Mucosa of descending colon (tissue), 3 donors: ENCODE data around the gene CELF2. TPM values are rescaled to one million over a fixed set of nuclear protein-coding genes. Genes with fewer than 3 reads are reported as not detected.

Experiments
- ATAC-seq: fragments of 200-7000 bp; cut with Tn5 transposase; one replicate; pipeline ENCODE4 v1.9.1; 2020; ENCODE audit warnings: mild to moderate bottlenecking, moderate library complexity
- DNase-seq, 3 donors: peaks; one replicate each; pipeline ENCODE4 v3.0.0-alpha.2; 2020
- H3K36me3 ChIP-seq: fragments of 200-600 bp; one replicate; pipeline ENCODE4 v1.8.0; 2021; ENCODE audit warnings: low read depth, mild to moderate bottlenecking
- H3K4me1 ChIP-seq: fragments of 200-600 bp; one replicate; pipeline ENCODE4 v1.8.0; 2021; ENCODE audit warnings: low read depth, mild to moderate bottlenecking
- H3K4me3 ChIP-seq: fragments of 200-600 bp; one replicate; pipeline ENCODE4 v1.8.0; 2021; ENCODE audit warnings: mild to moderate bottlenecking
- H3K9me3 ChIP-seq: fragments of 200-600 bp; one replicate; pipeline ENCODE4 v1.8.0; 2021; ENCODE audit warnings: mild to moderate bottlenecking
- CTCF ChIP-seq: fragments of 200-600 bp; IDR thresholded peaks from one replicate; pipeline ENCODE4 v1.8.0; 2022; ENCODE audit warnings: antibody characterized with exemption, mild to moderate bottlenecking
- intact Hi-C, 2 donors: fragments of 100-400 bp; cut with DNase I in 1 of 2; cut with micrococcal nuclease in 1 of 2; formaldehyde crosslinking; loops; one replicate each; pipeline versions ENCODE4 v1.11.0 to v1.11.1; 2022; cut with DNase I, micrococcal nuclease
- total RNA-seq, 3 donors: library from RNA; stranded (reverse); fragmentation: NEBNext Ultra II Directional in 2 of 3; extraction: Animal tissue kit (Norgen Biotek cat#: 25700) in 2 of 3; gene quantifications; one replicate each; pipeline versions ENCODE4 v1.2.1 to v1.2.4, GENCODE V29; 2021 to 2023
- donor health status: DM: no; HTN: no; CAD: no; lungs with moderate emphysema.
- donor health status: DM: no; HTN: no; CAD: no.
- donor health status: DM: no; HTN: yes; CAD: no.

The CELF2 gene
- total RNA-seq, 3 donors from 2014 or later: 31.4 to 56.5 (median 36.1) TPM

- ATAC-seq: no peak
- Histone ChIP-seq H3K4me1 (no peaks in the 10 kb centered on the region), H3K36me3 (no peaks in the 10 kb centered on the region), H3K9me3 (no peaks in the 10 kb centered on the region), H3K4me3 (no peak overlapping the region)
- no peak for DNase-seq
- intact Hi-C loops: no loop called here
- no peak for TF ChIP-seq CTCF
Measured at GRCh38 chr10:11280187-11280932, 262.7 kb downstream of the CELF2 start.

- Histone ChIP-seq H3K9me3 (no peaks in the 10 kb centered on the region), H3K4me3 (no peak overlapping the region), H3K36me3 (no peaks in the 10 kb centered on the region), H3K4me1 (no peaks in the 10 kb centered on the region)
- intact Hi-C loops: no loop called here
- TF ChIP-seq CTCF: no peak
- ATAC-seq: peak; percentile 32
- DNase-seq: no peak
Measured at GRCh38 chr10:11282156-11282555, 264.5 kb downstream of the CELF2 start.

- Histone ChIP-seq H3K36me3 (no peaks in the 10 kb centered on the region), H3K4me3 (no peak overlapping the region), H3K4me1 (no peaks in the 10 kb centered on the region), H3K9me3 (no peaks in the 10 kb centered on the region)
- intact Hi-C loops: no loop called here
- no peak for DNase-seq
- no peak for TF ChIP-seq CTCF
- no peak for ATAC-seq
Measured at GRCh38 chr10:11282661-11283060, 265.0 kb downstream of the CELF2 start.

GRCh38 chr10:11284291-11285085, 266.8 kb downstream of the CELF2 start:
- intact Hi-C loops: no loop called here
- H3K4me1 ChIP-seq: no peaks in the 10 kb centered on the region
- H3K36me3 ChIP-seq: no peaks in the 10 kb centered on the region
- H3K9me3 ChIP-seq: no peaks in the 10 kb centered on the region
- no peak overlapping the region for H3K4me3 ChIP-seq
- TF ChIP-seq CTCF: no peak
- ATAC-seq: no peak
- DNase-seq: no peak

GRCh38 chr10:11285171-11285570, 267.5 kb downstream of the CELF2 start:
- H3K4me1 ChIP-seq: no peaks in the 10 kb centered on the region
- H3K36me3 ChIP-seq: no peaks in the 10 kb centered on the region
- no peak overlapping the region for H3K4me3 ChIP-seq
- intact Hi-C loops: no loop called here
- no peak for TF ChIP-seq CTCF
- ATAC-seq (no peak), DNase-seq (no peak)
- no peaks in the 10 kb centered on the region for H3K9me3 ChIP-seq
